ENCODE data around the gene SUCLG2. TPM values are rescaled to one million over a fixed set of nuclear protein-coding genes. Genes with fewer than 3 reads are reported as not detected.

Gene SUCLG2
- total and polyA plus RNA-seq, 7 donors: 63.7 to 102 (median 90.5) TPM

- H3K4me1 ChIP-seq: peaks cover 14% of the 10 kb centered on the region
- H3K4me3 ChIP-seq: no peak overlapping the region
- intact Hi-C loops (cut with DNase I): no loop called here
- DNase-seq (no peak), ATAC-seq (no peak)
- 71 to 80% (median 76%) methylated on average over 3 of the region's 3 CpGs for WGBS, 3 donors
- no peaks in the 10 kb centered on the region for H3K27me3 ChIP-seq (ENCODE audit: insufficient read depth in 3 of 3, low read length in 2 of 3)
- TF ChIP-seq CTCF (IDR thresholded peaks at IDR 0.05): no peak
- no peaks in the 10 kb centered on the region for H3K36me3 ChIP-seq (ENCODE audit: insufficient read depth in 1 of 2, low read depth in 1 of 2)
- no peak overlapping the region for H3K27ac ChIP-seq
- H3K9me3 ChIP-seq: no peaks in the 10 kb centered on the region
Observed at GRCh38 chr3:67535006-67535405, 119.4 kb downstream of the SUCLG2 start.

GRCh38 chr3:67534594-67534993, 119.8 kb downstream of the SUCLG2 start:
- H3K4me1 ChIP-seq: peaks cover 16% of the 10 kb centered on the region
- H3K36me3 ChIP-seq (ENCODE audit: insufficient read depth in 1 of 2, low read depth in 1 of 2): no peaks in the 10 kb centered on the region
- TF ChIP-seq CTCF (IDR thresholded peaks at IDR 0.05): no peak
- H3K27ac ChIP-seq: no peak overlapping the region
- no peaks in the 10 kb centered on the region for H3K27me3 ChIP-seq (ENCODE audit: insufficient read depth in 3 of 3, low read length in 2 of 3)
- H3K4me3 ChIP-seq: no peak overlapping the region
- ATAC-seq (no peak), DNase-seq (no peak)
- no peaks in the 10 kb centered on the region for H3K9me3 ChIP-seq
- intact Hi-C loops (cut with DNase I): no loop called here

DNA sequence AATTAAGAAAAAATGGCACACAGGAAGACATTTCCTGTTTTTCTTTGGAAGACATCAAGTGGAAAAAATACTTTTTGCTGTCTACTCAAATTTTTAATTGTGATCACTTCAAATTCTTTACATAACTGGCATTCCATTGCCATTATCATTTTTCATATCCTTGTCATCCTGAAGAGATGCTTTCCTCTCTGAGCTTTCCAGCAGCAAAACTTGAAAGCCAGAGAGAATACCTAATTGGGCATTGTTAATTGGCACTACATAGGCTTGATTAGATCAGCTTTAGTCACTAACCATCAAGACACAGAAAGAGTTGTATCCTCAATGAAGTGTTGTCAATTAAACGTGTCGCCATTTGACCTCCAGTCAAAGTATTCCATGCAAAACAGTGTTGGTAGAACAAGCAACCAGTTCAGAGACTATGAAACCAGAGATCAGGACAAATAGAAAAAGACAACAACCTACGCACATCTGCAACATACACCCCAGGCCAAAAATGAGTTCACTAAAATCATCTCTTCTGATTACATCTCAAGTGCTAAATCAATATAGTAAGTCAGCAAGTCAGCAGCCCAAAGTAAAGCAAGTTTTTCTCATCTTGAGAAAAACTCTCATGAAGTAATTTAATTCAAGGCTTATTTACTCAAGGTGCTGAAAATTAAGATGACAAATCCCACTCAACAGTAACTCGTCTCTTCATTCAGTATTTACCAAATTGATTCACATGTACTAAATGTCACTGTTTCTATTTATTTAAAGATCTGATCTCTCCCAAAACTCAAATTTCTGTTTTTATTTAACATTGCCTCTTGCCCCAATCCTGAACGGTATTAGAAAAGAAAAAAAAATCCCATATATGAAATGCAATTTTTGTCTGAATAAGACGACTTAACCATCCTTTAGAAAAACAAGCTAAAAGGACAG, 123.0 kb downstream of the SUCLG2 start:
- Histone ChIP-seq H3K4me3 (no peak overlapping the region), H3K27ac (no peak overlapping the region), H3K36me3 (ENCODE audit: insufficient read depth in 1 of 2, low read depth in 1 of 2) (peaks cover 5 to 22% of the 10 kb centered on the region in 2 donors), H3K4me1 (peaks cover 22% of the 10 kb centered on the region), H3K9me3 (no peaks in the 10 kb centered on the region), H3K27me3 (ENCODE audit: insufficient read depth in 3 of 3, low read length in 2 of 3) (no peaks in the 10 kb centered on the region)
- no peak for TF ChIP-seq CTCF (IDR thresholded peaks at IDR 0.05)
- intact Hi-C loops (cut with DNase I): no loop called here
- no peak for ATAC-seq
- no peak for DNase-seq
- 87 to 92% (median 87%) methylated on average over 6 of the region's 6 CpGs for WGBS, 3 donors

GRCh38 chr3:67529915-67530314, 124.5 kb downstream of the SUCLG2 start:
- no peak overlapping the region for H3K4me3 ChIP-seq
- H3K4me1 ChIP-seq: peaks cover 22% of the 10 kb centered on the region
- intact Hi-C loops (cut with DNase I): no loop called here
- no peaks in the 10 kb centered on the region for H3K27me3 ChIP-seq (ENCODE audit: insufficient read depth in 3 of 3, low read length in 2 of 3)
- TF ChIP-seq CTCF (IDR thresholded peaks at IDR 0.05): no peak
- no peak overlapping the region for H3K27ac ChIP-seq
- peaks cover 5 to 22% of the 10 kb centered on the region in 2 donors for H3K36me3 ChIP-seq (ENCODE audit: insufficient read depth in 1 of 2, low read depth in 1 of 2)
- DNase-seq (no peak), ATAC-seq (peak in 3 of 4 donors; percentile 34 to 62 (median 36))
- H3K9me3 ChIP-seq: no peaks in the 10 kb centered on the region
- WGBS, 3 donors: 86 to 94% (median 89%) methylated on average over 1 of the region's 1 CpG

Measured in psoas muscle (tissue), 8 donors.